Germinal center (tissue), 1 donor: ENCODE results near the gene MPHOSPH10.
A peak's percentile ranks its signal among the peaks of the same experiment; 100 is the strongest.
"Not testable (repeated sequence)": the region's sequence is repeated elsewhere in the genome, so short reads cannot be mapped to it uniquely, and the experiment has no call there.

Experiments
- DNase-seq: peaks from one replicate; pipeline ENCODE4 v3.0.0; 2012; ENCODE audit warnings: mixed read lengths, low spot score

Gene MPHOSPH10

GRCh38 chr2:71122387-71123298 lies 7.8 kb upstream of the MPHOSPH10 start:
- no peak for DNase-seq

- DNase-seq, result no peak
Measured at GRCh38 chr2:71125506-71126294, 4.7 kb upstream of the MPHOSPH10 start.

DNA sequence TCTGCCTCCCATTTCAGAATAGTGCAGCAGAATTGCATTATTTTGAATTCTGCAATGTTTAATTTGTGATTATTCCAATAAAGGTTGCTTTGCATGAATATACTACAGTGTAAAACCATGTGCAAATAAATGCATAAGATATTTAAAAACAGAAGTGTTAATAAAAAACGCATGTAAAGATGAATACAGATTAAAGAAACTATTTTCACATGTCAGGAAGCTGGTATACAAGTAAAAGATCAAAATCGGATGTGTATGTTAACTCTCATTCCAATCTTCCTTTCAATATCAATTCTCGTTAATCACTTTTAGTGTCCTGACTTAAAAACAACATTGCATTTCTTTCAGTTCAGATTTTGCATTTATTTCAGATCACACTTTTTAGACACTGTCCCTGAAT lies 3.5 kb upstream of the MPHOSPH10 start:
- no peak for DNase-seq

GRCh38 chr2:71129114-71129901 lies 1.1 kb upstream of the MPHOSPH10 start:
- no peak for DNase-seq

GRCh38 chr2:71129902-71130151 lies 607 bp upstream of the MPHOSPH10 start:
- DNase-seq, result no peak

GRCh38 chr2:71130905-71131244 lies 441 bp downstream of the MPHOSPH10 start:
- DNase-seq, result peak; percentile 27

GRCh38 chr2:71131387-71132166 lies 1.1 kb downstream of the MPHOSPH10 start:
- not testable (repeated sequence) for DNase-seq

DNA sequence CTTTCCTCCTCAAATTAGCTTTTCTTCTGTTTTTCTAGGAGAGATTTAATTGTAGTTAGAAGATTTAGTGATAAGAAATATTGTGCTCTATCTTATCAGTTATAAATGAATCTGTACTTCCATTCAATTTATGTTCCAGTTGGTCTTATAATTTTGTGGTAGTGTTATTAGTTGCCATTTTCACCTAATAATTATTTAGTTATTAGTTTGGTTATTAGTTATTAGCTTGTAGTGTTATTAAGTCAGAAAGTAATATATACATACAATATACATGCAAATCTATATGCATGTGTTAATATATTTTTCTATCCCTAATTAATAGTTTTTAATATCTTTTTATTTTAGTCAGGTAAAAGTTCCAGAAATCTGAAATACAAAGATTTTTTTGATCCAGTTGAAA lies 3.2 kb downstream of the MPHOSPH10 start:
- no peak for DNase-seq

DNA sequence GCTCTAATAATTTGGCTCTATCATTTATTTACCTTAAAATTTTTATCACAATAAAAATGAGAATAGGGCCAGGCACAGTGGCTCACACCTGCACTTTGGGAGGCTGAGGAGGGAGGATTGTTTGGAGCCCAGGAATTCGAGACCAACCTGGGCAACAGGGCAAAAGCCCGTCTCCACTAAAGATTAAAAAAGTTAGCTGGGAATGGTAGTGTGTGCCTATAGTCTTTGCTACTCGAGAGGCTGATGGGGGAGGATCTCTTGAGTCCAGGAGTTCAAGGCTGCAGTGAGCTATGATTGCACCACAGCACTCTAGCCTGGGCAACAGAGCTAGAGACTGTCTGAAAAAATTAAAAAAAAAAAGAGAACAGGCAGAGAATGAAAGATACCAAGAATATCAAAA lies 5.7 kb downstream of the MPHOSPH10 start:
- no peak for DNase-seq

- no peak for DNase-seq
Measured at GRCh38 chr2:71143782-71144181, 13.3 kb downstream of the MPHOSPH10 start.

DNA sequence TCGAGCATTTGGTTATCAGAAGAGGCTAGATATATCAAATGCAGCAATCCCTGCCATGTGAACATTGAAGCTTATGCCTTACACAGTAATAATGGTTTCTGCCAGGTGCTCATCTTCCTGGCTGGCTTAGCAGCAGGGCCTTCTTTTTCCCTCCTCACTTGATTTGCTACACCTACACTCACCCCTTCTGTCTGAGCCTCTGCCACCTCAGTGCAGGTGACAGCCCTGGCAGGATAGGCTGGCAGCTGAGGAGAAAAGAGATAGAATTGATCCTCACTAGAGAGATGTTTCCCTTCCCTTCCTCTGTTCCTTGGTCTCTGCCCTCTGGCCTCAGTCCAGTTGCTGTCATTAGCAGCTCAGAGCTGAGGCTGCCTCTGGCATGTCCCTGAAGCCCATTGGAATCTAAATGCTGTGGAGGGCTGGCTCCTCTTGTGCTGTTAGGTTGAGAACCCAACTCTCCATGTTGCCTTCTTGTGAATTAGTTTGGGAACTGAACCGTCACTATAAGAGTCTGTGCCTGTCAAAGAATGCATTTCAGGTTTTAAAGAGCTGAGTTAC lies 18.2 kb downstream of the MPHOSPH10 start:
- no peak for DNase-seq

GRCh38 chr2:71150082-71150816 lies 19.8 kb downstream of the MPHOSPH10 start:
- DNase-seq, result no peak

DNA sequence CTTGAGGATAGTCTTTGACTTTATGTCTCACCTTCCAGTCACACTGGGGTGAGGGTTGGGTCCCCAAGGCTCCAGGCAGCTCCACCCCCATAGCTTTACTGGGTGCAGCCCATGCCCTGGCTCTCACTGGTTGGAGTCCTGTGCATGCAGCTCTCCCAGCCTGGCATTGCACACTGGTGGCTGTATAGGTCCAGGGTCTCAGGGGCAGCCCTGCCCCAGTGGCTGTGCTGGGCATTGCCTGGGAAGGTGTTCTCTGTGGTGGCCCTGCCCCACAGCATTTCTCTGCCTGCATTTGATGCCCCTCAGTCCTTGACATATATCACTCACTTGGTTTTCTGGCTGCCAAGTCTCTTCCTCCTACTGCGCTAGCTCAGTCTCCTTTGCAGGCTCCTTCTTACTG lies 21.2 kb downstream of the MPHOSPH10 start:
- no peak for DNase-seq

DNA sequence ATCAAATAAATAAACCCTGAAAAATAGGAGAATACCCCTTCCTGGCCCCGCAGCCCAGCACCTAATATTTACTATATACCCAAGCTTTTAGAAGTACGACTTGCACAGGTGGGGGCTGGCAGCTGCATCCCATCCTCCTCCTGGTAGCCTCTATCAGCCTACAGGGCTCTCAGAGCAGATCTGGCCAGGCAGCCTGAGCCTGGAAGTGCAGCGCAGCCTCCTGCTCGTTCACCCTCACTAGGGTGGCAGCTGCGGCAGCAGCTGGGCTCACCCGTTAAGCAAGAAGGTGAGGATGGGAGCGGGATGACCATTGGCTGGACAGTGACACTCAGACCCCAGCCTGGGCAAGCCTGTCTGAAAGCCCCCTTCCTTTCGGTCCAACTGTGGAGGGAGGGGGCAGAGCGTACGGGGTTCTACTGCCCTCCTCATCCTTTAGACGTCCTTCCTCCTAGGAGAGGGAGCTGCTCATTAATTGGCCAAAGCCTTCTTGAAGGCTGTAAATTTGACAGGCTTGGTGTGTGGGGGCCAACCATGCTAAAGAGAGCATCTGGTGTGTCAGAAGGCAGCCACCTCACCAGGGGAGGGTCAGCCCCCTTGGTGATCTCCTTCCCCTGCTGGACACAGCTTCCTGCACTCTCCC lies 23.3 kb downstream of the MPHOSPH10 start:
- DNase-seq, result no peak

GRCh38 chr2:71154279-71154678 lies 23.8 kb downstream of the MPHOSPH10 start:
- DNase-seq, result no peak

- DNase-seq, result peak; percentile 17
Measured at GRCh38 chr2:71154798-71155197, 24.4 kb downstream of the MPHOSPH10 start.

DNA sequence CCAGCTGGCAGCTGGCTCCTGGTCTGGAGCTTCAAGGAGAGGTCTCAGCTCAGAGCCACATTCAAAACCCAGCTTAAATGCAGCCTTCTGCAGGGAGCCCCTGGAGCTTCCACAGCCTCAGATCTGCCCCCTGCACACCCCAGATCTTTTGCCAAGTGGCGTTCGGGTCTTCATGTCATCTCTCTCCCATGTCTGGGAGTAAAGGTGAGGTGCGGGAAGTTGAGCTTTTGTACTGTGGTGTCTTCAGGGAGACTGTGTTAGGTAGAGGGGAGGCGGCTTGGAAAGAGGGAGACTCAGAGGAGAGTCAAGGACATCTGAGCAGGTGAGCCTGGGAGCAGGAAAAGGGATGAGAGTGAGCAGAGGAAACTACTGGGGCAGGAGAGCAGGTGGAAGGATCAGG lies 25.4 kb downstream of the MPHOSPH10 start:
- DNase-seq, result no peak

DNA sequence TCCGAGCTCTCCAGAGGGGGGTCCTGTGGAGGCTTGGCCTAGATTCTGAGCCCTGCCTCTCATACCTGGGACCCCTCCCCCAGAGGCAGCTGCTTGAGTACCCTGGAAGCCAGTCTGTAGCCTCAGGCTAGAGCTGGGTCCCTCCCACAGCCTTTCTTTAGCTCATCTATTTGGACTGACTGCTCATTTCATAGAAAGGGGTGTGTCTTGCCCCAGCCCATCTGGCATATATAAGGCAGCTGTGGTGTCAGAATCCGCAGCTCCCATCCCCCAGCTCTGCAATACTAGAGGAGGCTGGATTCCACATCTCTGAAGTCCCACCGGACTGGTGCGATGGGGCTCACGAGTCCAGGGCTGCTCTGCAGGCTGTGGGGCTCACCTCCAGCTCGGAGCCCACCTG lies 26.1 kb downstream of the MPHOSPH10 start:
- no peak for DNase-seq

- peak; percentile 61 for DNase-seq
Measured at GRCh38 chr2:71157124-71157793, 26.8 kb downstream of the MPHOSPH10 start.

GRCh38 chr2:71166812-71167211 lies 36.4 kb downstream of the MPHOSPH10 start:
- no peak for DNase-seq
